T-helper 1 cell (primary cell): ENCODE data around the gene POGLUT2.
A peak's percentile ranks its signal among the peaks of the same experiment; 100 is the strongest.
"Not testable (repeated sequence)": the region's sequence is repeated elsewhere in the genome, so short reads cannot be mapped to it uniquely, and the experiment has no call there.

Experiments
- DNase-seq, 5 donors: peaks; one replicate each; pipeline ENCODE4 v3.0.0-alpha.2; 2012 to 2020

Gene POGLUT2

GRCh38 chr13:102805680-102806079 is 6.9 kb upstream of the POGLUT2 start:
- DNase-seq: no peak

DNA sequence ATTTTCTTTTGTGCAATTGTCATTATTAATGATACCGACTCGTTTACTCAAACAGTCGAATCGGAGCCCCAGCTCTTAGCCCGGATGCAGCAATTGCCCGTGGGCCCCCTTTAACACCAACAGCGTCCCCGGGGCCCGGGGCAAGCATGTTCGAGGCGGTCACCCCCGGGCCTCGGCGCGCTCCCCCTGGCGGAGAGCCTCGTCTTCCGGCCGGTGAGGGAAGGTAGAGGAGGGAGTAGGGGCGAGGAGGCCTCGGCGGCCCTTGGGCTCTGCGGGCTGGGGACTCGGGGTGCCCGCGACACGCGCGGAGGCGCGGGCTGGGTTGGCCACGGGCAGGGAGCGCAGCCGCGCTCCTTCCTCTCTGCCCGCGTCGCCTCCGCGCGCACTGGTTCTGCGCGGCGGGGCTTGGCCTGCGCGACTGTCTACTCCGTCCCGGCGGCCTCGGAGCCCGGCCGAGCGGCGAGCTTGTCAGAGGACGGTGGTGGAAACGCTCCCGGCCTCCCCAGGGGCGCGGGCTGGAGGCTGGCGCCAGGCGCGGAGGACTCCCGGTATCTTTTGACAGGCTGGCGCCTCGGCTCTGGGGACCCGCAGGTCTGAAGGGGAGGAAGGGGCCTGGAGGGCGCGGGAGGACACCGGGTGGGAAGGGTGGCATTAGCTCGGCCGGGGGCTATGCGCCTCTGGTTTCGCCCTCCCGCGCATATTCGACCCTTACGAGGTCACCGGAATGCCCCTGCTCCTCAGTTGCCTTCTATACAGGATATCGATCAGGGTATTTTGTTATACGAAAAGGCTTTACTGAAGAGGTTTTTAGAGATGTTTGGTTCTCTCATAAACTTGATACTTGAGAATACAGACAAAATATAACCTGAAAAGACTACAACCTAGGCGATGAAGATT is 1.6 kb upstream of the POGLUT2 start:
- DNase-seq: peak; percentile 60 to 85 (median 69)

- DNase-seq: no peak
Measured at GRCh38 chr13:102799426-102800144, 809 bp upstream of the POGLUT2 start.

GRCh38 chr13:102793611-102794355 is 5.0 kb downstream of the POGLUT2 start:
- no peak for DNase-seq

DNA sequence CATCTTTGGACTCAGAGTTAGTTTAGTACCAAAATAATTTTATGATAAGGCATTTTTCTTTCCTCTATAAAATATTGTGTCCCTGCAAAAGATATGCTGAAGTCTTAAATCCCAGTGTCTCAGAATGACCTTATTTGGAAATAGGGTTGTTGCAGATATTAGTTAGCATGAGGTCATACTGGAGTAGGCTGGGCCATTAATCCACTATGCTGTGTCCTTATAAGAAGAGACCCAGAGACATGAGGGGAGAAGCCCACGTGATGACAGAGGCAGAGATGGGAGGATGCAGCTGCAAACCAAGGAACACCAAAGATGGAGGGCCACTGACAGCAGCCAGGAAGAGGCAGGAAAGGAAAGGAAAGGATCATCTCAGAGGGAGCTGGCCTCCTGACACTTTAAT is 6.4 kb downstream of the POGLUT2 start:
- no peak for DNase-seq

DNA sequence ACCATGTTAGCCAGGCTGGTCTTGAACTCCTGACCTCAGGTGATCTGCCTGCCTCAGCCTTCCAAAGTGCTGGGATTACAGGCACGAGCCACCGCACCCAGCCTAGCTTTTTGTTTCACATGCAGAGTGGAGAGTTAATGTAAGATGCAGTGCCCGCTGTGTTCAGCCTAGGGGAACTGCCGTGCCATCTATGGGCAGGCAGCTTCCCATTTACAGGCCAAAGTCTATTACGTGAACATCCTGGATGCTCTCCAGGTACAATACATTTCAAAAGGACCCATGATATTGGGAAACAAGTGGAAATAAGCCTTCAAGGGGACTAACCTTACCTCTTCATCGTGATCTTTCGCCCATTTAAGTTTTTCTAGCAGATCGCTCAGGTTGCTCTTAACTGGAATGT is 10.1 kb downstream of the POGLUT2 start:
- no peak for DNase-seq

DNA sequence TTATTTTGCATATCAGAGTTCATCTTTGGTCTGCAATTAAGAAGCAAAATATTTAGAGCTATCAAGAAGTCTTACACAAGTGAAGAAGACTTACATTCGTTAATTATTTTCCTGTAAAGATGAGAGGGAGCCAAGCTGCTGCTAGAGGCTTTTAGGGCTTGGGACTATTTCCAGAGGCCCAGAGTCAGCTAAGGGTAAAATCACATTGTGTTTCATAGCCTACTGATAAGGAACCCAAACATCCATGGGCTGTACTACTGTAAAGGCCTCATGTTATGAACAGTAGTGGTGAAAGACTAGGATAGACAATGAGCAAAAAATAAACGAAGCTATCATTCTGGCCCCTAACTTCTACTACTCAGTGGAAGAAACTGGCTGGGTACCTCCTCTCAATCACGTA is 14.3 kb downstream of the POGLUT2 start:
- no peak for DNase-seq

DNA sequence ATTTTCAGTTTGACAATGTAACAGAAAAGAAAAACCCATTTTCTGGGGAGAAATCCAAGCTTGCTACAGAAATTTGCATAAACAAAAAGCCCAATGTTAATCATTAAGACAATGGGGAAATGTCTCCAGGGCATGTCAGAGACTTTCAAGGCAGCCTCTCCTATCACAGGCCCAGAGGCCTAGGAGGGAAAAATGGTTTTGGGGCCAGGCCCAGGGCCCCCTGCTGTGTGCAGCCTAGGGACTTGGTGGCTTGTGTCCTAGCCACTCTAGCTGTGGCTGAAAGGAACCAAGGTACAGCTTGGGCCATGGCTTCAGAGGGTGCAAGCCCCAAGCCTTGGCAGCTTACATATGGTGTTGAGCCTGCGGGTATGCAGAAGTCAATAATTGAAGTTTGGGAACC is 17.2 kb downstream of the POGLUT2 start:
- no peak for DNase-seq

- DNase-seq: not testable (repeated sequence)
Measured at GRCh38 chr13:102780656-102781055, 18.1 kb downstream of the POGLUT2 start.

DNA sequence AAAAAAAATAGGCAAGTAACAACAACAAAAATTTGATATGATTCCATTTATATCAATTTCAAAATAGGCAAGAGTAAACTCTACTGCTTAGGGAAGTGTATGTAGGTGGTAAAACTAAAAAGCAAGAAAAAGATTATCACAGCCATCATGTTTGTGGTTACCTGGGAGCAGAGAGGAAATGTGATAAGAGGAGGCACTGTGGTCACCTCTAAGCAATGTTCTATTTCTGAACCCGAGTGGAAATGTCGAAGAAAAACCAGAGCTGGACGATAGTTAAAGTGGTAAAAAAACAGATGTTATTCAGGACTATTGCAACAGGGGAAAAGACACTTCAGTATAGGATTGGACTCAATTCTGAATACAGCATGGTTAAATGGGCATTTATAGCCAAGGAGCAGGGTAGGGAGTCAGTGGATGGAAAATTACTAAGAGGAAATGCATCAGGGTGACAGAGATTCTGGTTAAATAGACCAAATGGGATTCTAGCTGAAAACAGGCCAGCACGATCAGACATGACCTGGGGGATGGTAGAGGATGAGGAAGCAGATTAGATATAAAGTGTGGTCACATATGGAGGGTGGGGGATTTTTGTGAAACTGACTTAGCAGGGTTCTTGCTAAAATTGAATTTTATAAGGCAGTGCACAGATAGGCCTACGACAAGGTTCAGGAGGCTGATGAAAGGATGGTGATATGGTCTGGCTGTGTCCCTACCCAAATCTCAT is 19.2 kb downstream of the POGLUT2 start:
- DNase-seq: peak in 1 of 5 donors; percentile 67

- DNase-seq: no peak
Measured at GRCh38 chr13:102777736-102778135, 21.0 kb downstream of the POGLUT2 start.

- no peak for DNase-seq
Measured at GRCh38 chr13:102776271-102776670, 22.5 kb downstream of the POGLUT2 start.

DNA sequence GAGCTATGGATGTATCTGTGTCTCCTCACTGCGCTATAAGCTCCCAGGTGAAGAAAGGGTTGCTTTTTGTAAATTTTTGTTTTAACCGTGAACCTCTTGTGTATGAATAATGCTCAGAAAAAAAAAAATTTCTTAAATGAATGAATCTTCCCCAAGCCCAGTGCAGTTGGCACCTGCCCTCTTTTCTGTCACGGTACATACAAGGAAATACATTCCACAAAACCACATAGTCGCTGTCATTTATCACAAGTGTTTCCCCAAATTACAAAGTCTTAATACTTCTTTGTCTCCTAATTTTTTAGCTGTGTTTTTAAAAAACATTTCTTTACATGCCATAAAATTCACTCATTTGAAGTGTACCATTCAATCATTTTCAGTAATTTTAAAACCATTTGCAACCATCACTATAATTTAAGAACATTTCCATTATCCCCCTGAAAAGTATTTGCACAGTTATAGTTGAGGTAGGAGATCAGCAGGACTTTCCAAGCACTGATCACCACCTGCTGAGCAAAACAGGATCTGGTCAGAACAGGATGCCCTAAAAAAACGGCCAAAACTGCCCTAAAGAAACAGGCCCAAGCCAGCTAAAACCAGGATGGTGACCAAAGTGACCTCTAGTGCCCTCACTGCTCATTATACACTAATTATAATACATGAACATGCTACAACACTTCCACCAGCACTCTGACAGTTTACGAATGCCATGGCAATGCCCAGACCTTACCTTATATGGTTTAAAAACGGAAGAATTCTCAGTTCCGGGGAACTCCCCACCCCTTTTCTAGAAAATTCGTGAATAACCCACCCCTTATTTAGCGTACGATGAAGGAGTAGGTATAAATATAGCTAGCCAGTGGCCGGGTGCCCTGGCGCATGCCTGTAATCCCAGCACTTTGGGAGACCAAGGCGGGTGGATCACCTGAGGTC is 23.9 kb downstream of the POGLUT2 start:
- DNase-seq: no peak

DNA sequence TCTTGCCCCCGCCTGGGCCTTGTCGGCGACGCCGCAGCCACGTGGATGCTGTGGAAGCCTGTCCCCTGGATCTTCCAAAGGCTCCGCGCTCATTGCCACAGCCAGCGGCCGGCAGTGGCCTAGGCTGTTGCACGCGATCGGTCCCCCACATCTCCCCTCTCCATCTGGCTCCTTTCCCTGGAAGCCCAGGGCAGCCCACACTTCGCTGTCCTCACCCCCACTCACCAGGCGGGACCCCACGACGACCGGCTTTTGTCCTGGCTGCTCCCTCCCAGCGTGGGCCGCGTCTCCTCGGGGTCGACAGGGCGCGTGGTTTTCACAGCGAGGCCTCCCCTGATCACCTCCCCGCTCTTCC is 24.6 kb downstream of the POGLUT2 start:
- DNase-seq: no peak

- peak; percentile 70 to 88 (median 82) for DNase-seq
Measured at GRCh38 chr13:102773441-102774213, 25.1 kb downstream of the POGLUT2 start, which contains the start of gene TEX30. Gene TEX30 (minus strand): TSS chr13:102773786. CDS start chr13:102770026, 3,760 bp downstream.

- no peak for DNase-seq
Measured at GRCh38 chr13:102772042-102772425, 26.7 kb downstream of the POGLUT2 start.

DNA sequence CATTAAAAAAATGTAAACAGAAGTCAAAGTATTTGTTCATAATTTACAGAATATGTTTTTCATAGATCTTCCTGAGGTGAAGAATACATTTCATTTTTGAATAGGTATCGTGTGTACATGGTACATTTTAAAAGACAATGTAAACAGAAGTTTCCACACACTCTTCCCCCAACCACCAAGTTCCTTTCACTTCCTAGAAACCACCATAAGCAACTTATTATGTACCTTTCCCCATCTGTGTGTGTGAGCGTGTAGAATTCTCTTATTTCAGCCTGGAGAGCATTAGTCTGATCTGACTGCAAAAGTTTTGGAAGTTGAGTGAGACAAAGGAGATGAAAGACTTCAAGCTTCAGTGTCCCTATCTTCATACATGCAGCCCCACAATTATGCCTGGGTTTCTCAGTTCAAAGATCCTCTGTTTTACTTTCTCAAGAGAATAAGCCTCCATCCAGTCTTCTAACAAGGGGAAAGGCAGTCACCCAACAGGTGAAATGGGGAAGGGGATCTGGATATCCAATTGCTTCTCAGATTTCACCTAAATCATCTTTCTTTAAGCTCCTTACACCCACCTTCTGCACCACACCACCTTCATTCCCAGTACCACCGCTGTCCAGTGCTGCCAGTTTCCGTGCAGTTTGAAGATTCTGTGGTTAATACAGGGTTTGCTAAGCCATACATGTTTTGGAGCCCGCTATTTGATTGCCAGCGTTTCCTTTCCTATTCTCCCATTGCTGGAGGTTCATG is 27.3 kb downstream of the POGLUT2 start:
- DNase-seq: no peak

GRCh38 chr13:102770435-102770834 is 28.3 kb downstream of the POGLUT2 start:
- DNase-seq: no peak

- no peak for DNase-seq
Measured at GRCh38 chr13:102769679-102770078, 29.1 kb downstream of the POGLUT2 start.

DNA sequence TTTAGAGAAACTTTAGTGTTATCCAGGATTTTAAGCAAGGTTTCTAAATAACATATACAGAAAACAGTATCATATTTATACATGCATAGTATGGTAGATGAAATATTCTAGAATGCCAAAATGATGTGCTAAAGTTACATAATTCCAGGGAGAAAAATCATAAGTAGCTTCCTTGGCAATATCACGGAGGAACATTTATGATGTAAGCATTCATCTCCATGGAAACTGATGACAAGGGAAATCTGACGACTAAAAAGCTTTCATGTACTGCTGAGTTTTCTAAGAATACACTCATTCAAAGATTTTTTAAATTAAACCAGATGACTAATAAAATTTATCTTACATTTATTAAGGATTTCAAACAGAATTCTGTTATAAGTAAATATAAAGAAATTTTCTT is 29.9 kb downstream of the POGLUT2 start:
- no peak for DNase-seq
